IMR-90 (cell line): Measurements from ENCODE around the gene KRTAP10-11.
"Not testable (repeated sequence)": the region's sequence is repeated elsewhere in the genome, so short reads cannot be mapped to it uniquely, and the experiment has no call there.

ENCODE experiments used
- CTCF ChIP-seq: conservative IDR thresholded peaks from 2 replicates; pipeline ENCODE4 v1.5.1; 2012; ENCODE audit warnings: mild to moderate bottlenecking, low read depth, low read length, improper control_type of control experiment
- SMC3 ChIP-seq: fragments of 150-350 bp; IDR thresholded peaks from 2 replicates; pipeline ENCODE4 v1.6.1; 2016; ENCODE audit warnings: low read depth, mild to moderate bottlenecking, antibody characterized with exemption, low read length, moderate library complexity

DNA sequence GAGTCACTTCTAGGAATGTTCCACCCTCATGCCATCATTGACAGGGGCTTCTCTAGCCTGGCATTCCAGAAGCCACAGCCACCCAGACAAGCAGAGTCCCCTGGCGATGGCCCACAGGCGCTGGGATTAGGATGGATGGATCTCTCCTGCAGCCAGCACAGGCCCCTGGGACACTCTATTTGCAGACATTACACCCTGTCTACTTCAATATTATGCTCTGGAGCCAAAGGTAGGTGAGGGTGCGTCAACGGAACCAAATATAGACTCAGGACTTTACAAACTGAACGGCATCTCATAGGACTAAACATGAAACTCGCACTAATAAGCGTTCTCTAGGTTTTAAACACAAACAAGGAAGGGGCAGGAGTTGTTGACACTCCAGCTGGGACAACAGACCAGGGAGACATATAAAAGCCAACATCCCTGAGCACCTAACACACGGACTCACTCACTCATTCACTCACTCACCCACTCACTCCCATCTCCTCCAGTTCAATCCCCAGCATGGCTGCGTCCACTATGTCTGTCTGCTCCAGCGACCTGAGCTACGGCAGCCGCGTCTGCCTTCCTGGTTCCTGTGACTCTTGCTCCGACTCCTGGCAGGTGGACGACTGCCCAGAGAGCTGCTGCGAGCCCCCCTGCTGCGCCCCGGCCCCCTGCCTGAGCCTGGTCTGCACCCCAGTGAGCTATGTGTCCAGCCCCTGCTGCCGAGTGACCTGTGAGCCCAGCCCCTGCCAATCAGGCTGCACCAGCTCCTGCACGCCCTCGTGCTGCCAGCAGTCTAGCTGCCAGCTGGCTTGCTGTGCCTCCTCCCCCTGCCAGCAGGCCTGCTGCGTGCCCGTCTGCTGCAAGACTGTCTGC is 45.9 kb upstream of the KRTAP10-11 start, which contains the start of gene KRTAP10-7:
- TF ChIP-seq CTCF, SMC3: not testable (repeated sequence)
